Astrocyte of the spinal cord (primary cell): Measurements from ENCODE around the gene FNDC3B.

Experiments
- DNase-seq: peaks from one replicate; pipeline ENCODE4 v3.0.0; 2011; ENCODE audit warnings: low read depth, low spot score
- H3K4me3 ChIP-seq: 2 replicates; pipeline ENCODE4 v1.5.1; 2011; ENCODE audit warnings: low read depth, mild to moderate bottlenecking, low read length, moderate library complexity
- CTCF ChIP-seq: IDR thresholded peaks from 2 replicates; pipeline ENCODE4 v1.5.1; 2012; ENCODE audit warnings: low read depth, mild to moderate bottlenecking, low read length, inconsistent platforms
- in situ Hi-C: cut with HindIII; loops from 2 replicates; pipeline ENCODE4 v1.10.0; 2017; ENCODE audit warnings: low sequenced_read_pairs

FNDC3B gene

GRCh38 chr3:172071780-172072330, 32.5 kb downstream of the FNDC3B start:
- TF ChIP-seq CTCF = no peak
- in situ Hi-C loops = no loop called here
- H3K4me3 ChIP-seq = no peak overlapping the region
- DNase-seq = no peak

- no peak overlapping the region for H3K4me3 ChIP-seq
- no peak for TF ChIP-seq CTCF
- in situ Hi-C loops = no loop called here
- DNase-seq = no peak
Measured at GRCh38 chr3:172072543-172072942, 33.2 kb downstream of the FNDC3B start.

DNA sequence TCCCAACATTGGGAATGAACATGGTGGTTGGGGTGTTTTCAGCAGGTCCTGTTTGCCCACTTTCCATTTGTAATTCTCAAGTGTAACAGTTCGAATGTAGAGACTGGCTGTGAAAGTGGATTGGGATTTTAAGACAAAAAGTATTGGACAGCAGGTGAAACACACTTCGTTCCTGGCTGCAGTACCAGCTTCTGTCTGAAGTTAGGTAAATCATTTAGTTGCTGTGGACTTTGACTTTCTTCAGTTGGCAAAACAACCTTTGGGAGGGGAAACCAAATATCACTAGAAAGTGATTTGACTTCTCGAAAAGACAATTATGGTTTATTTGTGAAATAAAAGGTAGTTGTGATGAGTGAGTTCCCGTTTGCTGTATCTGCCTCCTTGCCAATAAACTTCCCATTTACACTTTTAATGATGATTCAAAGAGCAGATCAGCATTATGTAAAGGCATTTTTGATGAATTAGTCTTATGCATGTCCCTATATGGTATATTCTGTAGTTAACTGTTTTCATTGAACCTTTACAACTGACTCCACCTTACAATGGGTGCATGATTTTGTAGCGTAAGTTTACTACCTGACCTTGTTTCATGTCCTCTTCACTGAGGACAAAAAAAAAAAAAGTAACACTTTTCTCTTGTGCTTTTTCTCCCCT, 34.0 kb downstream of the FNDC3B start:
- TF ChIP-seq CTCF = no peak
- DNase-seq = no peak
- H3K4me3 ChIP-seq = no peak overlapping the region
- in situ Hi-C loops = no loop called here

DNA sequence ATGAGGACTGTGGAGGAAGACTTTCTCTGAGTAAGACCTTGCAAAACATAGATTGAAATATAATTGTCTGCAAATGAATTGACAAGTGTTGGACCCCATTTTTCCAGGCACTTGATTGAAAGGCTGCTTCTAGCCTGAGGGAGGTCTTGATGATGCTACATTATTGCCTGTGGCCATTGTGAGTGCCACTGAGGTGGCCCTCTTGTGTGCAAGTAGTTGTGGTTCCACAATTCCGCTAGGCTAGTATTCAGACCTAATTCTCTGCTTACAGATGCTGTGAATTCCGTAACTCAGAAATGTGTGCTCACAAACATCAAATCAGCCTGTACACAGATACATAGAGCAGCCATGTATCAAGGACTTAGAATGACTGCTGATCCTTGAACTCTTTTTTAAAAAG, 34.7 kb downstream of the FNDC3B start:
- in situ Hi-C loops = no loop called here
- H3K4me3 ChIP-seq = no peak overlapping the region
- TF ChIP-seq CTCF = no peak
- DNase-seq = no peak

GRCh38 chr3:172074586-172074985, 35.2 kb downstream of the FNDC3B start:
- in situ Hi-C loops = no loop called here
- no peak for TF ChIP-seq CTCF
- H3K4me3 ChIP-seq = no peak overlapping the region
- no peak for DNase-seq

GRCh38 chr3:172076212-172076611, 36.8 kb downstream of the FNDC3B start:
- in situ Hi-C loops = no loop called here
- no peak overlapping the region for H3K4me3 ChIP-seq
- no peak for DNase-seq
- TF ChIP-seq CTCF = no peak
